Muscle of arm (tissue), 12 donors: ENCODE data around the gene LHPP. TPM values are rescaled to one million over a fixed set of nuclear protein-coding genes. Genes with fewer than 3 reads are reported as not detected.

Source experiments
- DNase-seq: peaks from one replicate; pipeline ENCODE4 v3.0.0-alpha.2; 2013
- polyA plus RNA-seq, 12 donors: library from polyadenylated mRNA; unstranded; fragments of 120-200 nt; gene quantifications; one replicate each; pipeline ENCODE4 v1.2.1, GENCODE V29; 2013; ENCODE audit not compliant: insufficient read length in 12 of 12

LHPP gene
- polyA plus RNA-seq, 12 donors = 5.0 to 12.9 (median 6.6) TPM; not detected in 1

- no peak for DNase-seq
Observed at GRCh38 chr10:124592736-124593430, 131.3 kb downstream of the LHPP start.

DNA sequence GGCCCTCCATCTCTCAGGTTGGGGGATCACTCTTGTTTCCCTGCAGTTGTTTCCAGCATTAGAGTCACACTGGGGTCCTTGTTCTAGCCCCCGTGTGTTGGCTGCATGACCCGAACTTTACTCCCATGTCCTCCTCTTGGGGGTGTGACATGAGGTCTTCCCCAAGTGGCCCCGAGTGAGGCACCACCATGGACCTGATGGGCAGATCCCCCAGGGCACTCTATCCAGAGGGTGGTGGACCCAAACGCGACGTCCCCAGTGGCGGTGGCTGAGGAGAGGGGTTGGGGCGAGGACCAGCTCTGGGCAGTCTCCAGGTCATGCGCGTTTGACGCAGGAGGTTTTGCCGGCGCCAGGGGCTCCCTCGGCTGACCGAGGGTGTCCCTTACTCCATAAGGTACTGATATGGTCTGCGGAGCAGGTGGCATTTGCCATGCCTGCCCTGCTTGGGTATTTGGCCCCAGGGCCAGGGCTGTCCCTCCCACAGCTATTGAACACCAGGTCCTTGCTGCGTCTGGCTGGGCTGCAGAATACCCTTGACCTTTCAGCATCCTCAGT, 131.9 kb downstream of the LHPP start:
- no peak for DNase-seq

DNA sequence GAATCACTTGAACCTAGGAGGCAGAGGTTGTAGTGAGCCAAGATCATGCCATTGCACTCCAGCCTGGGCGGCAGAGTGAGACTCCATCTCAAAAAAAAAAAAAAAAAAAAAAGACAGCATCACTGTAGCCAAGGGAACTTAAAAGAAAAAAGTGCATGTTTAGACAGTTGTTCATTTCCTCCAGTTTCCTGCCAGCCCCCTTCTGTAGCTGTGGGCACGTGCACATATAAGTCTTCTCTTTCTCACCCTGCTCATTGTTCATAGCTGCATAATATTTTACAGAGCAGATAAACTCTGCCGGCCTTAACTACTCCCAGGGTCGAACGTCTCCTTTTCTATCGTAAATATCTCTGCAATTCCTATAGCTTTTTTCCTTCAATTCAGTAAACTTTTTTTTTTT, 132.6 kb downstream of the LHPP start:
- no peak for DNase-seq

DNA sequence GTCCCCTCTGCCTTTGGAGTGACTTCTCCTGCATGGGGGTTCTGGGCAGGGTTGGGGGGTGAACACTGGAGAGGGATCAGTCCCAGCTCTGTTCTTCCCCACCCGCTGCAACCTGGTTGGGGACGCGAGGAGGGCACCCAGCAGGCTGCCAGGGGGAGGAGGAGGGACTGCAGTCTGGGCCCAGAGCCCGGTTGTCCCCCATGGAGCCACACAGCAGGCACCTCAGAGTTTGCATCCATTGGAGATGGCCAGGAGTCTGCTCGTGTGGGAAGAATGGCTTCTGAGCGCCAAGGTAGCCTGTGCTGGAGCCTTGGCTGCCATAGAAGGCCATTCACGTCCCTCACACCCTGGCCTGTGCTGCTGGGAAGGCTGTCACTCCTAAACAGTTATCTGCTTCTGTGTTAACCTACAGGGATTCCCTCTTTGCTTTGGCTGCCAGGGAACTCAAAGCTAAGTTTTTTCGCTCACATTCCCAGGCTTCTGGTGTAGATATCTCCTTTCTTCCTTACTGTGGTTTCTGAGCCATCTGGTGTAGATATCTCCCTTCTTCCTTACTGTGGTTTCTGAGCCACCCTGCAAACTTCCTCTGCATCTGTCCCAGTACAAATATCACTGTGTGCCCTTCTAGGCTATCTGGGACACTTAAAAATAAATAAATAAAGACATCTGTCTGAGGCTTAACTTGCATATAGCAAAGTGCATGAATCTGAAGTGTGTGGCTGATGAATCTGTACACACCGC, 133.7 kb downstream of the LHPP start:
- DNase-seq = no peak

DNA sequence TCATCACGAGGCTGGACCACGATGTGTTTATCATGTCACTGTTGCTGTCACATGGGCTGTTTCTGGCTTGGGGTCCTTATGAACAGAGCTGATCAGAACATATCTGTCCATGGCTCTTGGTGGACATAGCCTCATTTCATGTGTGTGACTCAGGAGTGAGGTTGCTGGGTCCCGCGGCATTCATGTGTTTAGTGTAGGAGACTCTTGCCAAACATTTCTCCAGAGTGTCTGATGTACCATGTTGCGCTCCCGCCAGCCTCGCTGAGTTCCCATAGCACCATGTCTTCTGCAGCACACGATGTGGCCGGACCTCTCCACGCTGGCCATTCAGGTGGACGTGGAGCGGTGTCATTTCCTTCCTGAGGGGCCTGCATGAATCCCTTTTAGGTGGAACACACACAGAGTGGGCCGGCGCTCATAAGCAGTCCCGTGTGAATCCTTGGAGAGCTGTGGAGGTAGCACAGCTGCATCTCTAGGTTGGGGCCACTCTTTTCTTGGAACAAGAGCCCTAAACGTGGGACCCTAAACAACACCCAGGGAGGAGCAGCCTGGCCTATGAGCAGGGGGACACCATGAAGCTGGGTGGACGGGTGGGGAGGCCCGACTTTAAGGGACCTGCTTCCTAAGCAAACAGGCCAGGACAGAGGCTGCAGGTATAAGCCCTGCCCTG, 134.6 kb downstream of the LHPP start:
- no peak for DNase-seq

DNA sequence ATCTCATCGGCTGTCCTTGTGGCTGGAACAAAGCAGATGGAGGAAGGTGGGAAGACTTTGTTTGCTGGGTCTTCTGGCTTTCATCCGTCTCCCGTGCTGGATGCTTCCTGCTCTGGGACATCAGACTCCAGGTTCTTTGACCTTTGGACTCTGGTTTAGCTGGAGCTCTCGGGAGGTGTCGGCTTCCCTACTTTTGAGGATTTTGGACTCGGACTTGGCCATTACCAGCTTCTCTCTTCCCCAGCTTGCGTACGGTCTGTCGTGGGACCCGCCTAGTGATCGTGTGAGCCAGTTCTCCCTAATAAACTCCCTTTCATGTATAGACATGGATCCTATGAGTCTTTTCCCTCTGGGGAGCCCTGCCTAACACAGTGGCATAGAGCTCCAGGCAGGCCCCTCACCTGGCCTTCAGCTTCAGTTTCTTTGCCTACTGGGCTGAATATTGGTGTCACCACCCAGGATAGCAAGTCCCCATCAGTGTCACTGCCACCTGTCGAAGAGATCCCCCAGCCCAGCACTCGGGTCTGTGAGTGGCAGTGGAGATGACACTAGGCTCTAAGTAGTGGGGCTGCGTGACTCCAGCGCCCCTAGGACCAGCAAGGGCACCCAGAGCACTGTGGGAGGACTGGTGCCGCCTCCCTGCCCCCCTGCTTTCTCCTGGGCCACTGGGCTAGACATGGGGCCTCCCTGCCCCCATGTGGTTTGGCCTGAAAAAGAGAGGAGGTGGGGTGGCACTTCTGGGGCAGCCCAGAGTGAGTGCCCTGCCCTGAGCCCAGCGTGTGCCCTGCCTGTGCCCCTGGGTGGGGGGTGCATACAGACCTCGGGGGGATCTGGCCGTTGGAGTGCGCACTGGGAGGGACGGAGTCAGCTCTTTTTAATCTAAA, 135.6 kb downstream of the LHPP start:
- DNase-seq = no peak

- no peak for DNase-seq
Observed at GRCh38 chr10:124597846-124598165, 136.2 kb downstream of the LHPP start.

DNA sequence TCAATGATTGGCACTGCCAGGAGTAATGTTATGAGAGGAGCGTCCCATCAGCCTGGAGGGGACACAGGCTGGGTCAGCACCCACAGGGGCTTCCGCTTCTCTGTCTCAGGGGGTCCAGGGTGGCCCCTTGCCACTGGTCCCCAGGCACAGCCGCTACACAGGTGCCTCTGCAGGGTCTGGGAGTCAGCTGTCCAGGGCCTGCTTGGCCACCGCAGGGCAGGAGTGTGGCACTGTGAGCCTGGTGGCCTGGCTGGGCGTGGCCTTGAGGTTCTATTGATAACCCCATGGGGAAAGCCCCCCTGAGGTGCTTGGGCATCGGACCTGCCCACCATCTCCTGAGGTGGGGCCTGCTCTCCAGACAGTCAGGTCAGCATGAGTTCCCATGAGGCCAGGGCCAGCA, 136.6 kb downstream of the LHPP start:
- DNase-seq = no peak

DNA sequence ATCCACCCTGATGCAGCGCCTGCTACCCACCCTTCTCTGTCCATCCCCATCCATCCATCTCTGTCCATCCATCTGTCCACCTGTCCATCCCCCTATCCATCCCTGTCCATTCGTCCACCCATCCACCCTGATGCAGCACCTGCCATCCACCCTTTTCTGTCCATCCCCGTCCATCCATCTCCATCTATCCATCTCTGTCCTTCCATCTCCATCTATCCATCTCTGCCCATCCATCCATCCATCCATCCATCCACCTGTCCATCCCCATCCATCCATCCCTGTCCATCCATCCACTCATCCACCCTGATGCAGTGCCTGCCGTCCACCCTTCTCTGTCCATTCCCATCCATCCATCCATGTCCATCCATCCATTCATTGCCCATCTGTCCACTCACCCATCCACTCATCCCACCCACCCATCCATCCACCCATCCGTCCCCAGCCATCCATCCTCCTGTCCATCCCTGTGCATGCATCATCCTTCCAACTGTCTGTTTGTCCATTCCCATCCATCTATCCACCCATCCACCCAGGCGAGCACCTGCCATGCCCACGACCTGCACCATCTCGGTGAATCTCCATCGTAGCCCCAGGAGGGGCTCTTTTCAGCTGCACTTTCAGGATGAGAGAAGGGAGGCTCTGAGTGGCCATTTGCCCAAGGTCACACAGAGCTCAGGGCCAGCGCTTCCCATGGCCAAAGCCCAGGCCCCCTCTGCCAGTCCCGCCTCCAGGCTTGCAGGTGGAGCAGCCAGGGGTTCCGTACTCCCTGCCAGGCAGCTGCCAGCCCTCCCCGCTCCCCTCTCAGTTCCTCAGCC, 137.4 kb downstream of the LHPP start:
- DNase-seq = no peak

GRCh38 chr10:124599588-124600050, 138.0 kb downstream of the LHPP start:
- no peak for DNase-seq

DNA sequence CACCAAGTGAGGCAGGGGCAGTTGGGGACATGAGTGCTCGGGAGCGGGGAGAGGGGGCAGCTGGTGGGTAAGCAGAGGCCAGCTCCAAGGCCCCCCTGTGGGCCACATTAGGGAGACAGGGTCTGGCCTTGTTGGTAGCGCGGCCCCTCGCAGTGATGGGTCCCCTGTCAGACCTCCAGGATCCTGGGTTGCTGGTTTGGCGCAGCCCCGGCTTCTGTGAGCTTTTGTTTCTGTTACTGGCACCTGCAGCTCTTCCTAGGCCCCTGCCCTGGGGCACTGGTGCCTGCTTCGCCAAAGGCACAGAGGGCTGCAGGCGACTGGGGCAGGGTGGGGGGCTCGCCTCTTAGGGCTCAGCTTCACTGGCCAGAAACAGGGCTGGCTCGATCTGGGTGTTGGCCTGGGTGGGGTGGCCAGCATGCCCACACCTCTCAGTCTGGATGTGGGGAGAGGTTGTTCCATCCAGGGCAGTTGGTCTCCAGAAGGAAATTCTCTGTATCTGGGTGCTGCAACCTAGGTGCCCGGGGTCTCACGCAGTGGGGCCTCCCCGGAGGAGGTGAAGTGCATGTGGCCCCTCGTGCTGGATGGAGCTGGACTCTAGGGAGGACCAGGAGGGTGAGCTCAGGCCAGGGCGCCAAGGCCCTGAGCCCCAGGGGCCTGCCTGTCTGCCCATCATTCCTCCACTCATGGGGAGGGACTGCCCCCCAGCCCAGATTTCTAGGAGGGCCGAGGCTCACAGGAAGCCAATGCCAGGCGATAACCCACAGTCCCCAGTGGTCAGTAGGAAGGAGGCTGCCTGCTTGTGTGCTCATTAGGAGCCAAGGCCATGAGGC, 138.6 kb downstream of the LHPP start:
- DNase-seq = no peak

DNA sequence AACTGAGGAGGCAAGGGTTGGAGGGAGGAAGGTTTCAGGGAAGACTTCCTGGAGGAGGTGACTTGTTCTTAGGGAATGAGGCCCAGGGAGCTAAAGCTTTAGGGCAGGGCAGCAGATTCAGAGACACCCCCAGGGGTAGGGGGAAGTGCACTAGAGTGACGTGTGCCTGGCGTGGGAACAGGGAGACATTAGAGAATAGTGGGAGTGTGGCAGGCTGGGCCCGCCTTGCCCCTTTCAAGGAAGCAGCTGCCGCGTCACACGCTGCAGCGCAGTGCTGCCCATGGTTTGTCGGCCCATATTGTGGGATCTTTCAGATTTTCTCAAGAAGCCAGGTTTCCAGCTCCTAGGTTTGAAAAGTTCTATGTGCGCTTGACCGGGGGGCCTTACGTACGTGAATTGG, 139.4 kb downstream of the LHPP start:
- DNase-seq = no peak

- no peak for DNase-seq
Observed at GRCh38 chr10:124601431-124602120, 140.0 kb downstream of the LHPP start.

- DNase-seq = no peak
Observed at GRCh38 chr10:124602121-124602561, 140.5 kb downstream of the LHPP start.

GRCh38 chr10:124602646-124603365, 141.2 kb downstream of the LHPP start:
- no peak for DNase-seq

- no peak for DNase-seq
Observed at GRCh38 chr10:124603376-124604213, 142.0 kb downstream of the LHPP start.

DNA sequence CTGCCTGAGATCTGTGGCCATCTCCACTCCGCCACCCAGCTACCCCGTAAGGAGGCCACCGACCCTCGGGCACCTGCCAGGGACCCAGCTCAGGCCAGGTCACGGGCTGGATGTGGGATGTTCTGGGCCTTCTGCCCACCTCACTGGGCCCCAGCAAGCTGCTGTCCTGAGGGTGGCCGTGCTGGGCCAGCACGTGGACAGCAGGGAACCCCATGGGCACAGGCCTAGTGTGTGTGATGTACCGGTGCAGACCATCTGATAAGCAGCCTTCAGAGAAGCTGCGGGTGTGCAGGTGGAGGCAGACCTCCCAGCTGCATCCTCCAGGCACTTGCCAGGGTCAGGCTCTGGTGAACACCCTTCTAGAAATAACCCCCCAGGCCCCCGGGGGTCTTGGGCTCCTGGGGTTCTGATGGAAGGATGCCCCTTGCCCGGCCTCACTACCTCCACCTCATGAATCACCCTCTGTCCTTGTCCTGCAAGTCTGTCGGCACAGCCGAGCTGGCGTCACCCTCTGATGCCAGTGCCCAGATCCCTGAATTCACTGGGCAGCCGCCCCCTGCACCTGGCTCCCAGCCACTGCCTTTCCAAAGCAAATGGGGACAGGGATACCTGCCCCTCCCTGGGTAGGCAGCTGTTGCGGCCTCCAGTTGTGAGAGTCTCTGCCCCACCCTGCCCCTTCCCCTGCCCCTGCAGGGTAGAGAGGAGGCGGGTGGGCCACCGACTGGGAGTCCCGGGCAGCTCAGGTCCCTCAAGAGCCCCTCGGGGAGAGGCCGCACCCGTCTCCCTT, 142.8 kb downstream of the LHPP start:
- no peak for DNase-seq
